Kidney (tissue), 14 donors: ENCODE measurements around the gene CSNK1G3. TPM values are rescaled to one million over a fixed set of nuclear protein-coding genes. Genes with fewer than 3 reads are reported as not detected.

Experiments
- DNase-seq, 5 donors: peaks; one replicate each; pipeline ENCODE4 v3.0.0-alpha.2; 2013 to 2020
- FAIRE-seq: peaks from 2 replicates; lab custom pipeline; 2012; peaks lifted over from hg19 to GRCh38; lab: Jason Lieb, UNC
- H3K27ac ChIP-seq, 2 donors: one replicate each; pipeline ENCODE4 v1.7.0; 2013; ENCODE audit warnings: low read depth in 2 of 2, low read length in 2 of 2, inconsistent platforms in 1 of 2
- H3K27me3 ChIP-seq: one replicate; pipeline ENCODE4 v1.7.1; 2013; ENCODE audit warnings: low read length, inconsistent platforms; ENCODE audit not compliant: control insufficient read depth, insufficient read depth
- H3K36me3 ChIP-seq, 3 donors: one replicate each; pipeline versions ENCODE4 v1.7.0 to v1.7.1; 2013; ENCODE audit warnings: low read length in 3 of 3, control low read depth in 1 of 3, inconsistent platforms in 1 of 3; ENCODE audit not compliant: insufficient read depth in 3 of 3, control insufficient read depth in 2 of 3
- H3K4me1 ChIP-seq, 3 donors: one replicate each; pipeline versions ENCODE4 v1.7.0 to v1.7.1; 2013; ENCODE audit warnings: low read length in 3 of 3, inconsistent platforms in 1 of 3, low read depth in 1 of 3; ENCODE audit not compliant: control insufficient read depth in 2 of 3, insufficient read depth in 2 of 3
- H3K4me3 ChIP-seq, 3 donors: one replicate each; pipeline versions ENCODE4 v1.7.0 to v1.8.1; 2013; ENCODE audit warnings: low read length in 3 of 3, control low read depth in 1 of 3, inconsistent platforms in 1 of 3
- H3K9ac ChIP-seq, 3 donors: one replicate each; pipeline versions ENCODE4 v1.7.0 to v1.7.1; 2013; ENCODE audit warnings: low read length in 3 of 3, control low read depth in 1 of 3, inconsistent platforms in 1 of 3
- H3K9me3 ChIP-seq, 3 donors: one replicate each; pipeline versions ENCODE4 v1.7.0 to v1.7.1; 2013; ENCODE audit warnings: low read length in 3 of 3, control low read depth in 1 of 3, inconsistent platforms in 1 of 3; ENCODE audit not compliant: control insufficient read depth in 2 of 3, insufficient read depth in 1 of 3
- intact Hi-C: fragments of 100-400 bp; cut with DNase I; formaldehyde crosslinking; loops from one replicate; pipeline ENCODE4 v1.11.1; 2022
- polyA plus RNA-seq: library from polyadenylated mRNA; stranded (reverse); fragments of 350-450 nt; fragmentation: Illumina TruSeq; extraction: RNeasy Lipid Tissue Mini Kit (QIAGEN cat#74804); gene quantifications from one replicate; pipeline ENCODE4 v1.2.3, GENCODE V29; 2014; ENCODE audit warnings: low read depth, low replicate concordance; ENCODE audit not compliant: insufficient read depth
- total RNA-seq: library from RNA; stranded (reverse); fragmentation: NEBNext Ultra II Directional; extraction: Animal tissue kit (Norgen Biotek cat#: 25700); gene quantifications from one replicate; pipeline ENCODE4 v1.2.1, GENCODE V29; 2021
- TF ChIP-seq, protein P1 (sequence below): IDR thresholded peaks from 3 replicates; pipeline ENCODE4 v1.5.1; 2012; ENCODE audit warnings: mild to moderate bottlenecking, moderate library complexity, borderline replicate concordance; ENCODE audit not compliant: insufficient read depth; ENCODE audit errors: extremely low read depth
- donor health status: control.
- donor health status: control.
- donor health status: control.
- donor health status: control.
- donor health status: control.
- donor health status: DM: yes; HTN: yes; CAD: no.
- donor health status: Normal renal cell carcinoma (clear cell type).

The CSNK1G3 gene
- total and polyA plus RNA-seq, 2 donors from 2014 or later, result 8.1 to 39.1 TPM

DNA sequence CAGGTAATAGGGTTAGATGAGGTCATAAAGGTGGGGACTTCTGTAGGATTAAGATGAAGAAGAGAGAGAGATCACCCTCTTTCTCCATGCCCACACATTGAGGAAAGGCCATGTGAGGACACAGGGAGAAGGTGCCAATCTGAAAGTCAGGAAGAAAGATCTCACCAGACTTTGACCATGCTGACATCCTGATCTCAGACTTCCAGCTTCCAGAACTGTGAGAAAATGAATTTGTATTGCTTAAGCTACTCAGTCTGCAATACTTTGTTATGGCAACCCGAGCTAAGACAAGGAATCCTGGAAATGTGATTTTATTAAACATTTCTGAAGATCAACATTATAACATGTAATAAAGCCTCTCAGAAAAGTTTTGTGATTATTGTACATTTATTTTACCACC is 3.5 kb upstream of the CSNK1G3 start:
- Histone ChIP-seq H3K4me1 (peaks cover 0 to 2% (median 0%) of the 10 kb centered on the region in 3 donors), H3K9ac (no peak overlapping the region), H3K9me3 (no peaks in the 10 kb centered on the region), H3K27ac (no peak overlapping the region), H3K27me3 (no peaks in the 10 kb centered on the region), H3K4me3 (no peak overlapping the region), H3K36me3 (no peaks in the 10 kb centered on the region)
- TF ChIP-seq, protein P1, sequence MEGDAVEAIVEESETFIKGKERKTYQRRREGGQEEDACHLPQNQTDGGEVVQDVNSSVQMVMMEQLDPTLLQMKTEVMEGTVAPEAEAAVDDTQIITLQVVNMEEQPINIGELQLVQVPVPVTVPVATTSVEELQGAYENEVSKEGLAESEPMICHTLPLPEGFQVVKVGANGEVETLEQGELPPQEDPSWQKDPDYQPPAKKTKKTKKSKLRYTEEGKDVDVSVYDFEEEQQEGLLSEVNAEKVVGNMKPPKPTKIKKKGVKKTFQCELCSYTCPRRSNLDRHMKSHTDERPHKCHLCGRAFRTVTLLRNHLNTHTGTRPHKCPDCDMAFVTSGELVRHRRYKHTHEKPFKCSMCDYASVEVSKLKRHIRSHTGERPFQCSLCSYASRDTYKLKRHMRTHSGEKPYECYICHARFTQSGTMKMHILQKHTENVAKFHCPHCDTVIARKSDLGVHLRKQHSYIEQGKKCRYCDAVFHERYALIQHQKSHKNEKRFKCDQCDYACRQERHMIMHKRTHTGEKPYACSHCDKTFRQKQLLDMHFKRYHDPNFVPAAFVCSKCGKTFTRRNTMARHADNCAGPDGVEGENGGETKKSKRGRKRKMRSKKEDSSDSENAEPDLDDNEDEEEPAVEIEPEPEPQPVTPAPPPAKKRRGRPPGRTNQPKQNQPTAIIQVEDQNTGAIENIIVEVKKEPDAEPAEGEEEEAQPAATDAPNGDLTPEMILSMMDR, result no peak
- intact Hi-C loops, result no loop called here
- FAIRE-seq (no peak), DNase-seq (no peak)

DNA sequence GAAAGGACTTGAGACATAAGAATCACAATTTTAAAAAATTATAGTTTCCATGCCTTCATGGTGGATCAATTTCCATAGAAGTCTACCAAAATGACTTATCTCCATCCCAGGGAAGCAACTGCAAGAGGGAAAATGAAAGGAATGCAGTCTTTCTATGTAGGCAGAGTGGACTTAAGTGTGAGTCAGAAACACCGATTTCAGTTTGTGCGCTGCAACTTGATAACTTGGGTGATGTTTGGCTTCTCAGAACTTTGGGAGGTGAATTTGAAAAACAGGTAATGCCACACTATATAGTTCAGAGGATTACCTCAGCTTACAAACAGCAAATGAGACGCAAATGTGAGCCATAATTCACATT is 708 bp upstream of the CSNK1G3 start:
- Histone ChIP-seq H3K4me1 (peaks cover 0 to 3% (median 2%) of the 10 kb centered on the region in 3 donors), H3K27ac (peak overlapping the region in 1 of 2 donors; percentile 59), H3K27me3 (no peaks in the 10 kb centered on the region), H3K9me3 (no peaks in the 10 kb centered on the region), H3K4me3 (peak overlapping the region; percentile 79 to 99 (median 89)), H3K9ac (peak overlapping the region; percentile 50 to 98 (median 89)), H3K36me3 (no peaks in the 10 kb centered on the region)
- DNase-seq (no peak), FAIRE-seq (no peak)
- TF ChIP-seq, protein P1, result no peak
- intact Hi-C loops, result no loop called here

- H3K36me3 ChIP-seq, result no peaks in the 10 kb centered on the region
- H3K9me3 ChIP-seq, result no peaks in the 10 kb centered on the region
- FAIRE-seq (no peak), DNase-seq (peak; percentile 60 to 85 (median 80))
- peak overlapping the region; percentile 83 to 91 (median 89) for H3K4me3 ChIP-seq
- TF ChIP-seq, protein P1, result no peak
- H3K4me1 ChIP-seq, result peaks cover 0 to 6% (median 2%) of the 10 kb centered on the region in 3 donors
- intact Hi-C loops, result no loop called here
- no peaks in the 10 kb centered on the region for H3K27me3 ChIP-seq
- H3K9ac ChIP-seq, result peak overlapping the region; percentile 74 to 84 (median 79)
- H3K27ac ChIP-seq, result peak overlapping the region; percentile 57 to 71
Measured at GRCh38 chr5:123512611-123513461, 859 bp downstream of the CSNK1G3 start.
